Fibroblast of peridontal ligament (primary cell): ENCODE data around the gene GABRE.
"Not testable (repeated sequence)": the region's sequence is repeated elsewhere in the genome, so short reads cannot be mapped to it uniquely, and the experiment has no call there.

Source experiments
- DNase-seq: peaks from one replicate; pipeline ENCODE4 v3.0.0-alpha.2; 2010; ENCODE audit errors: extremely low read depth

GABRE gene

DNA sequence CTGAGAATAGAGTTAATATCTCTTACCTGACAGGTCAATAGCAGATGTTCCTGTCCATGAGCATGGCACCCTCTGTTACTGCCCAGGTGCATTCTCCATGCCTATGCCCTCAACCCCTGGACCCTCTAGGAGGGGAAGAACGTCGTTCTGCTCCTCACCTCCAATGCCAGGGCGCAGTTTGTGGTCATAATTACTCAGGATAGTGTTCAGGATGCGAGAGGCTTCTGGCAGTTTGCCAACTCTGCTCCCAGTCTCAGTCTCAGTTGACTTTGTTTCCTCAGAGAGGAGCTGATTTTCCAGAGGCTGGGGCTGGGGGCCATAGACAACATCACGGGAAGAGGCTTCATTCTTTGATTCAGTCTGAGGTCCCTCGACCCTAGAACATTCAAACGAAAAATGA lies 4.4 kb downstream of the GABRE start:
- no peak for DNase-seq

DNA sequence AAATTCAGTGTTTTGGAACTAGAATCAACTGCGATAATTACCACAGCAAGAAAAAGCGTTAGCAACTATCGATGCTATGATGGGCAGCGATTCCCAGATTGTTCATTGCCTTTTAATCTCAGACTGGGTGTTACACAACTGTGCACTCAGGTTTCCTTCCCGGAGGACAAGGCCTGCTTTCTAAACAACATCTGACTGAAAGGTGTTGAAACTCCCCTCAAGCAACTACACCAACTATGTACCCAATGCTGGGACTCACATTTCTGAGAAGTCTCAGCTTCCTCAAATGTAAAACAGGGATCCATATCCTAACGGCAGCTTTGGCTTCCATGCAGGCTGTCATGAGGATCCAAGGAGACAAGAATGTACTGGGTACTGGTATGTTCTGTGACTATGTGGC lies 8.2 kb downstream of the GABRE start:
- no peak for DNase-seq

DNA sequence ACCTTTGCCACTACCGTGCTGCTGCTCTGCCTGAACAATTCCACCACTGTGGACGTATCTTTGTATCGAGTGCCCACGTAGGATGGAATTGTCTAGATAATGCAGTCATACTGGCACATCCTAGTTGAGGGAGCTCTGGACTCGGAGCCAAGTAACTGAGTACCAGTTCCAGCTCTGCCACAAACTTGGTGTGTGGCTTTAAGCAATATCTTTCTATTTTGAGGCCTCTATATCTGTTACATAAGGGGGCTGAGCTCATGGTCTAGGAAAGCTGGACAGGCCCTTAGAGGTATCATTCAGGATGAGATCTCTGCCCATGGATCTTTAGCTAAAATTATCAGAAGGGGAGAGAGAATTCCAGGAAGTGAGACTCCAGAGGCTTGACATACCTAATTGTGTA lies 12.4 kb downstream of the GABRE start:
- DNase-seq = no peak

DNA sequence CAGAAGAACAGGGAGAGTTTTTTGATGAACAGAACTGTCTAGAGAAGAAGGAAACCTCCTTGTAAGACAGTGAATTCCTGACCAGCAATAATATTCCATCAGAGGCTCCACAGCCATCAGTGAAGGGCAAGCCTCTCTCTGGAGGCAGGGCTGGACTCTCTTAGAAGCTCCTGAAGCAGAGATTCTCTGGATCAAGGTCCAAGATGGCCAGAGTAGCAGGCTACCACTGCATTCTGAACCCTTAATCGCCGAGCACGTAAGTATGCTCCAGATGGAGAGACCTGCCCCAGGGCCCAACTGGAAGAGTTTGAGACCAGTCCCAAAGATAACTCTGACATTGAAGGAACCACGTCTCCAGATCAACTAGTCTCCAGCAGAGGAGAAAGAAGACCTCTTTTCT lies 16.4 kb downstream of the GABRE start:
- no peak for DNase-seq

DNA sequence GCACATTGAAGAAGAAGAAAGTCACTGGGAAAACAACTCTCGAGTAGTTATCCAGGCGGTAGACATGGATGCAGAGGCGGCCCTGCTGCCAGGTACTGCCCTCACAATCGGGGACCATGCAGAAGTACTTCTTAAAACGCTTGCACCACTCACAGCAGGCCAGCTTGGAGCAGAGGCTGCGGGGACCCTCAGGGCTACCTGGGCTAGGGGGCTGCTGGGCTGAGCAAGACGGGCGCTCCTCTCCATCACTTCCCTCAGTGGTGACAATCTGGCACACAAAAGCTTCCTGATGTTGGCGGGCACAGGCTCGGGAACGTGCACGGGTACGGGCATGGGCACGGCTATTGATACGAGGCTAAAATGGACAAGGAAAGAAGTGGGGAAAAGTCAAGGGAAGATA lies 19.7 kb downstream of the GABRE start:
- no peak for DNase-seq

DNA sequence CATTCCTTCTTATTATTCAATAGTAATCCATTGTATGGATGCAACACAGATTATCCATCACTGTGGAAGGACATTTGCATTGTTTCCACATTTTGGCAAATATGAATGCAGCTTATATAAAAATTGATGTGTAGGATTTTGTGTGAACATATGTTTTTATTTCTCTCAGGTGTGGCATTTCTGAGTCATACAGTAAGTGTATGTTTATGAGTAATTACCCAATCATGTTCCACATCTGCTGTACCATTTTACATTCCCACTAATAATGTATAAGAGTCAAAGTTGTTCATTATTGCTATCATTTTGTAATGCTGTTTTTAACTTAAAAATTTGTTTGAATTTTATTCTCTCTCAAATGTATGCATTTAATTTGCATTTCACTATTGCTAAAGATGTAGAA lies 36.3 kb downstream of the GABRE start:
- no peak for DNase-seq

DNA sequence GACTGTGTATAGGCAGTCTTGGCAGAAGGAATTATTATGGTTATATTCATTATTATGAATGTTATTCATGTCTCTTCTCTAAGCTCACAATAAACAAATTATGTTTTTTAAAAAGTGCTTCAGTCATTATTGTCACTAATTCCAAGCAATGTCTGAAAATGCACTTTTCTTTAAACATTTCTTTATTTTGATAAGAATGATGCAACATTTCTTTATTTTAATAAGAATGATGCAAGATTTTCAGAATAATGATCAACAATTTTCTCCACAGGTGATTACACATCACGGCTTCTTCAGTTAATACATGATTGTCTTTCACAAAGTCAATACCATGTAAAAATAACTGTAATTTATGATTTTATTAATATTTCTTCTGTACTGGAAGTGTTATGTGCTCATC lies 39.1 kb downstream of the GABRE start:
- DNase-seq = no peak

DNA sequence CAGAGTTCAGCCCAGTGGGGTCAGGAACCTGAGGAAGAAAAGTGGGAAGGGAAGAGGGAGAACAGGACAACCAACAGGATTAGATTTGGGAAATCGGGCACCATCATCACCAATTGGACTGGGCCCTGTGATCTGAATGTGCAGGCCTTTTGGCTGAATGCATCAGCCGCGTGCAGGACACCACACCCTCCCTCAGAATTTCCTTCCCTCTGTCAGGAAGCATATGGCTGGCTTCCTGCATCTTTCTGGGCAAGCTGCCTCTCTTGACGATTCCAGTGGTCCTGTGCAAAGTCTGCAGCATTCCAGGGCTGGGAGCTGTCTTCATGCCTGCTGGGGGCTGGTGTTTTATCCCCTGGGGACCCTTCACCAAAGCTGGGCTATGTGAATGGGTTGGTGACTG lies 45.4 kb downstream of the GABRE start:
- no peak for DNase-seq

DNA sequence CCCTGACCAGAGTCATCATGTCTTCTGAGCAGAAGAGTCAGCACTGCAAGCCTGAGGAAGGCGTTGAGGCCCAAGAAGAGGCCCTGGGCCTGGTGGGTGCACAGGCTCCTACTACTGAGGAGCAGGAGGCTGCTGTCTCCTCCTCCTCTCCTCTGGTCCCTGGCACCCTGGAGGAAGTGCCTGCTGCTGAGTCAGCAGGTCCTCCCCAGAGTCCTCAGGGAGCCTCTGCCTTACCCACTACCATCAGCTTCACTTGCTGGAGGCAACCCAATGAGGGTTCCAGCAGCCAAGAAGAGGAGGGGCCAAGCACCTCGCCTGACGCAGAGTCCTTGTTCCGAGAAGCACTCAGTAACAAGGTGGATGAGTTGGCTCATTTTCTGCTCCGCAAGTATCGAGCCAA lies 50.8 kb downstream of the GABRE start:
- no peak for DNase-seq

DNA sequence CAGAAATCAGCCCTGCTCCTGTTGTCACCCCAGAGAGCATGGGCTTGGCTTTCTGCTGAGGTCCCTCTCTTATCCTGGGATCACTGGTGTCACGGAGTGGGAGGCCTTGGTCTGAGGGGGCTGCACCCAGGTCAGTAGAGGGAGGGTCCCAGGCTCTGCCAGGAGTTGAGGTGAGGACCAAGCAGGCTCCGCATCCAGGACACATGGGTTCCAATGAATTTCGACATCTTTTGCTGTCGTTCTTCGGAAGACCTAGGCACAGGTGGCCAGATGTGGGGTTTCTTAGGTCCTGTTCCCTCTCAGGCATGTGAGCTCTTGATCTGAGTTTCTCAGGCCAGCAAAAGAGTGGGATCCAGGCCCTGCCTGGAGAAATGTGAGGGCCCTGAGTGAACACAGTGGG lies 51.8 kb downstream of the GABRE start:
- DNase-seq = no peak

DNA sequence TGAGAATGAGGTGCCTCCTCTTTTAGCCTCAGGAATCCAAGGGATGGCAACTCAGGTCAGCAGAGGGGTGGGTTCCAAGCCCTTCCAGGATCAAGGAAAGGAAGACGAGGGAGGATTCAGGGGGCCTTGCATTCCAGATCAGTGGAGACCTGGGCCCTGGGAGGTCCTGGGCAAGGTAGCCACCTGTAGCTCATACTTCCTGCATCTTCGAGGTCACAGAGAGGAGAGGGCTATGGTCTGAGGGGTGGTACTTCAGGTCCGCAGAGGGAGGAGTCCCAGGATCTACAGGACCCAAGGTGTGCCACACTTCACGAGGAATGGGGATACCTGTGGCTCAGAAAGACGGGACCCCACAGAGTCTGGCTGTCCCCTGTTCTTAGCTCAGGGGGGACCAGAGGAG lies 52.6 kb downstream of the GABRE start:
- no peak for DNase-seq

DNA sequence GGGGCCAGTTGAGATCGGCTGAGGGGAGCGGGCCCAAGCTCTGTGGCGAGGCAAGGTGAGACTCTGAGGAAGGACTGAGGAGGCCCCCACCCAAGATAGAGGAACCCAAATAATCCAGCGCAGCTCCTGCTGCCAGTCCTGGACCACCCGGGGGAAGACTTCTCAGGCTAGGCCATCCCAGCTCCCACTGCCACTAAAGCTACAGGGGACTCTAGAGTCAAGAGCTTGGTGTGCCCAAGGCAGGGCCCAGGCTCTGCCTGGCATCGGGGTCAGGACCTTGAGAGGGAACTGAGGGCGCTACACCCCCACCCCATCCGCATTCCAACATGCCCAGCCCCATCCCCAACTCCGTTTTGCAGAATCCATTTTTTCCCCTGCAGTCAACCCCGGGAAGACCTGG lies 53.2 kb downstream of the GABRE start:
- no peak for DNase-seq

DNA sequence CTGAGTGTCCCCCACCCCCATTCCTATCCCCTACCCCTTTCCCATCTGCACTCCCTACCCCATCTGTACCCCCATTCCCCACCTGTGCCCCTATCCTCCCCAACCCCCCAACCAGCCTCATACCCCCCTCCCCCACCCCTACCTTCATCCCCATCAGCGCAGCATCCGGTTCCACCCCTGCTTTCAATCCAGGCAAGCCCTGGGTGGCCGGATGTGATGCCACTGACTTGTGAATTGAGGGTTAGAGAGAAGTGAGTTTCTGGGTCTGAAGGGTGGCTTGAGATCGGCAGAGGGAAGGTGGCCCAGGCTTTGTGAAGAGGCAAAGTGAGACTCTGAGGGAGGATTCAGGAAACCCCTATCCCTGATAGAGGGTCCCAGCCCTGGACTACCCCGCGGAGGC lies 53.9 kb downstream of the GABRE start:
- no peak for DNase-seq

DNA sequence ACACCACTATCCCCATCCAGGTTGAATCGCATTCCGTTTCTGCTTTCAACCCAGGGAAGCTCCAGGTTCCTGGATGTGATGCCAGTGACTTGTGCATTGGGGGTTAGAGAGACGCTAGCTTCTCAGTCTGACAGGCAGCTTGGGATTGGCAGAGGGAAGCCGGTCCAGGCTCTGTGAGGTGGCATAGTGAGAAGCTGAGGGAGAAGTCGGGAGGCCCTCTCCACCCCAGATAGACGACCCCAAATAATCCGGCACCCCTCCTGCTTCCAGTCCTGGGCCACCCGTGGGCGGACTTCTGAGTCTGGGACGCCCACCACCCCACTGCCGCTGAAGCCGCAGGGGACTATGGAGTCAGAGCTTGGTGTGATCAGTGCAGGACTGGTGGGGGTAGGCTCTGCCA lies 54.4 kb downstream of the GABRE start:
- DNase-seq = no peak

DNA sequence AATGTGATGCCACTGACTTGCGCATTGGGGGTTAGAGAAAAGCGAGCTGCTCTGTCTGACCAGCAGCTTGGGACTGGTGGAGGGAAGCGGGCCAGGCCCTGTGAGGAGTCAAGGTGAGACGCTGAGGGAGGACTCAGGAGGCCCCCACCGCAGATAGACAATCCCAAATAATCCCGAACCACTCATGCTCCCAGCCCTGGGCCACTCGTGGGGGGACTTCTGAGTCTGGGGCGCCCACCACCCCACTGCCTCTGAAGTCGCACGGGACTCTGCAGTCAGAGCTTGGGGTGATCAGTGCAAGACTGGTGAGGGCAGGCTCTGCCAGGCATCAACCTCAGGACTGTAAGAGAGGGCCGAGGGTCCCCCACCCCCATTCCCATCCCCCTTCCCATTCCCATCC lies 54.9 kb downstream of the GABRE start:
- no peak for DNase-seq

DNA sequence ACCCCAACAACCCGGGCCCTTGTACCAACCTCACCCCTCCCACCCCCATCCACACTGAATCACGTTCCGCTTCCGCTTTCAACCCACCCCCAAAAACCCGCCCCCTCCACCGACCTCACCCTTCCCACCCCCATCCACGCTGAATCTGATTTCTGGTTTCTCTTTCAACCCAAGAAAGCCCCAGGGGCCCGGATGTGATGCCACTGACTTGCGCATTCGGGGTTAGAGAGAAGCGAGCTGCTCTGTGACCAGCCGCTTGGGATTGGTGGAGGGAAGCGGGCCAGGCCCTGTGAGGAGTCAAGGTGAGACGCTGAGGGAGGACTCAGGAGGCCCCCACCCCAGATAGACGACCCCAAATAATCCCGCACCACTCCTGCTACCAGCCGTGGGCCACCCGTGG lies 55.7 kb downstream of the GABRE start:
- not testable (repeated sequence) for DNase-seq

DNA sequence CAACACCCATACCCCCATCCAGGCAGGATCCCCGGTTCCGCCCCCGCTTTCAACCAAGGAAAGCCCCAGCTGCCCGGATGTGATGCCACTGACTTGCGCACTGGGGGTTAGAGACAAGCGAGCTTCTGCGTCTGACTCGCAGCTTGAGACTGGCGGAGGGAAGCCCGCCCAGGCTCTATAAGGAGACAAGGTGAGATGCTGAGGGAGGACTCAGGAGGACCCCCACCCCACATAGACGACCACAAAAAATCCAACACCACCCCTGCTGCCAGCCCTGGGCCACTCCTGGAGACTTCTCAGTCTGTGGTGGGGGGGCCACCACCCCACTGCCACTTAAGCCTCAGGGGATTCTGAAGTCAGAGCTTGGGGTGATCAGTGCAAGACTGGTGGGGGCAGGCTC lies 61.7 kb downstream of the GABRE start, which contains the start of gene MAGEA4:
Gene MAGEA4, plus strand, starts transcription at position 110 of the 400 bp plus-strand sequence. CDS start 10,776 bp downstream, outside the sequence.
- DNase-seq = no peak

DNA sequence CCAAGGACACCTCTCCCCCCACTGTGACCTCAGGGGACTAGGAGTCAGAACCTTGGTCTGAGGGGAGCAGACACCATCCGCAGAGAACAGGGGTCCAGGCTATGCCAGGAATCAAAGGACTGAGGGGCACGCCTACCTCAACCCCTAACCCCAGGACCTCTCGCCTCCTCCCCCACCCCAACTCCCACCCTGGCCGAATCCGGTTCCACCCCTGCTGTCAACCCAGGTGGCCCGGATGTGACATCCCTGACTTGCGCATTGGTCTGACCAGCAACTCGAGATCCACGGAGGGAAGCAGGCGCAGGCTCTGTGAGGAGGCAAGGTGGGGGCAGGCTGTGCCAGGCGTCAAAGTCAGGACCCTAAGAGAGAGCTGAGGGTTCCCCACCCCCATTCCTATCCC lies 62.3 kb downstream of the GABRE start:
- DNase-seq = no peak

DNA sequence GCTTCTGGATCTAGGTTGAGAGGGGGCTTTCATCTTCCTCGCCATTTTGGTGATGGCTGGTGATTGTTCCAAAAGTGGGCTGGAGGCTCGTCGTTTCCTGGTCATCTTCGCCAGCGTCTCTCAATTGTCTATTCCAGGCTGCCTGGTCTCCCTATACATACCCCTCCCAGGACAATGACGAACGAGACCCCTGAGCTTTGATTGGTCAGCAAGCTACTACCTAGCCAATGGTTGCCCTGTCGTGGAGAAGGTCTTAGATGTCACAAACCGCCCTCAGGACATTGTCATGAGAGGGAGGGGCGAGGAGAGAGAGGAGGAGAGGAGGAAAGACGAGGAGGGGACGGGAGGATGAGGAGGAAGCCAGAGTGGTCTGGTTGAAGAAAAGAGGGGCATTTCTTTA lies 69.5 kb downstream of the GABRE start:
- DNase-seq = no peak
